ENCODE data around the gene TSKS. TPM values are rescaled to one million over a fixed set of nuclear protein-coding genes. Genes with fewer than 3 reads are reported as not detected.

TSKS gene
- total RNA-seq, 1 donor from 2014 or later, result not detected

DNA sequence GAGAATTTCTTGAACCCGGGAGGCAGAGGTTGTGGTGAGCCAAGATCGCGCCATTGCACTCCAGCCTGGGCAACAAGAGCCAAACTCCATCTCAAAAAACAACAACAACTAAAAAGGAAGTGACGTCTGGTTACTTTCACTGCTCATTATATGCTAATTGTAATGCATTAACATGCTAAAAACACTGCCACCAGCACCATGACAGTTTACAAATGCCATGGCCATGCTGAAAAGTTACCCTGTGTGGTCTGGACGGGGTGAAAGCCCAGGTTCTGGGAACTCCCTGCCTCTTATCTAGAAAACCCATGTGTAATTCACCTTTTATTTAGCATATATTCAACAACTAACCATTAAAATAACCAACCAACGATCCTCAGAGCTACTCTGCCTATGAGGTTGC, 44.1 kb downstream of the TSKS start:
- DNase-seq (ENCODE audit: low read depth), result no peak

DNA sequence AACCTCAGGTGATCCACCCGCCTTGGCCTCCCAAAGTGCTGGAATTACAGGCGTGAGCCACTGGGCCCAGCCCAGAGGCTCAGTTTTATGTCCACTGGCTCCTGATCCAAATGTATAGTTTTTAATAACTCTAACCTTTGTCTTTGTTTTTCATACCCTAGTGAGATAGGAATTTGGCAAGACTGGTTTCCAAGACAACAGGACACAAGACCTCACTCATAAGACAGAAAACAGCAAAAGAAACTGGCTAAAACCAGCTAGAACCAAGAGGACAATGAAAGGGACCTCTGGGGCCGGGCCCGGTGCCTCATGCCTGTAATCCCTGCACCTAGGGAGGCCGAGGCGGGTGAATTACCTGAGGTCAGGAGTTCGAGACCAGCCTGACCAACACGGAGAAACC, 44.6 kb downstream of the TSKS start:
- no peak for DNase-seq (ENCODE audit: low read depth)

DNA sequence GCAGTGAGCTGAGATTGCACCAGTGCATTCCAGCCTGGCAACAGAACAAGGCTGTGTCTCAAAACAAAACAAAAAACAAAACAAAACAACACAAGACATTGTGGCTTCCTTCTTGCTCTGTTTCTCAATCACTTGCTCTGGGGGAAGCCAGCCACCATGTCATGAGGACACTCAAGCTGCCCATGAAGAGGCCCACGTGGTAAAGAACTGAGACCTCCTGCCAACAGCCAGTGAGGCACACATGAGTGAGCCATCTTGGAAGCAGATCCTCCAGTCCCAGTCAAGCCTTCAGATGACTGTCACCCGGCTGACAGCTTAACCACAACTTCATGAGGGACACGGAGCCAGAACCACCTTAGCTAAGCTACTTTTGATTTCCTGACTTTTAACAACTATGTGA, 47.0 kb downstream of the TSKS start:
- DNase-seq (ENCODE audit: low read depth), result no peak

DNA sequence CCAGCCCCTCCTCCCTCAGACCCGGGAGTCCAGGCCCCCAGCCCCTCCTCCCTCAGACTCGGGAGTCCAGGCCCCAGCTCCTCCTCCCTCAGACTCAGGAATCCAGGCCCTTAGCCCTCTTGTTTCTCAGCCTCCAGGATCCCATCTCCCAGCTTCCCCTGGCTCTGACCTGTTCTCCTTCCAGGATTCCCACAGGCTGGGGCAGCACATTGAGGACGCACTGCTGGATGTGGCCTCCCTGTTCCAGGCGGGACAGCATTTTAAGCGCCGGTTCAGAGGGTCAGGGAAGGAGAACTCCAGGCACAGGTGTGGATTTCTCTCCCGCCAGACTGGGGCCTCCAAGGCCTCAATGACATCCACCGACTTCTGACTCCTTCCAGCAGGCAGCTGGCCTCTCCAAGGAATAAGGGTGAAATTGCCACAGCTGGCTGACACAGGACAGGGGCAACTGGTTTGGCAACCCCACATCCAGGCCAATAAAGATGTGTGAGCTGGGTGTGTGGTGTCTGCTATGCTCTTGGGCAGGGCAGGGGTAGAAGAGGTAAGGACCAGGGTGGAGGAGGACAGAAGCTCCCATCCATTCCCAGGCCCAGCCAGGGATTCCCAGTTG, 49.8 kb downstream of the TSKS start:
- DNase-seq (ENCODE audit: low read depth), result no peak

DNA sequence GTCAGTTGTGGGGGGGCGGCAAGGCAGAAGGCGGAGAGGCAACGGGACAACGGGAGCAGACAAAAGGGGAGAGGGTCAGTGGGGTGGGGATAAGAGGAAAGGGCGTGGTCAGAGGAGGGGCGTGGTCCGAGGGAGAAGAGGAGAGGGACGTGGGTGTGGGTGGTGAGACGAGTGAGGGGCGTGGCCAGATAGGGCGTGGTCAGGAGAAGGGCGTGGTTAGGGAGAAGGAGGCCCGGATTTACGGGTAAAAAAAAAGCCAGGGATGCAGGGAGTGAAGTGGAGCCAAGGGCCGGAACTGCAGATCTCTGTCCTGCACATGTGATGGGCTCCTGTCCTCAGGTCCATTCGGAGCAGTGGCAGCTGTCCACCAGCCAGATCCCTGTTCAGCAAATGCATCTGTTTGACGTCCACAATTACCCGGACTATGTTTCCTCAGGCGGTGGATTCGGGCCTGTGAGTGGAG, 50.7 kb downstream of the TSKS start:
- no peak for DNase-seq (ENCODE audit: low read depth)

DNA sequence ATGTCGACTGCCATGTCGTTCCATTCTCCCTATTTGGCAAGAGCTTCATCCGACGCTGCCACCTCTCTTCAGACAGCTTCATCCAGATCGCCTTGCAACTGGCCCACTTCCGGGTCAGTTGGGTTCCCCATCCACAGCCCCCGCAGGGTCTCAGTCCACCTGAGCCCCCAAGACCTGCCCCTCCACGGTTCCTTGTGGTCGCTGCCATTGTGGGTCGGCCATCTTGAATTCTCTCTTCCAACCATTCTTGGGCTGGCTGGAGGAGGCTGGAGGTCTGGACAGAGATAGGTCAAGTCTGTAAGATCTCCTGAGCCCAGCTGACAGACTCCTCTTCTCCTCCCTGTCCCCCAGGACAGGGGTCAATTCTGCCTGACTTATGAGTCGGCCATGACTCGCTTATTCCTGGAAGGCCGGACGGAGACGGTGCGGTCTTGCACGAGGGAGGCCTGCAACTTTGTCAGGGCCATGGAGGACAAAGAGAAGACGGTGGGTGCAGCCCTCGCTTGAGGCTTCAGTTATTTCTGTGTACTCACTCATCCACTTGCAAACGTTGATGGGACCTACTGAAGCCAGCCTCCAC, 52.6 kb downstream of the TSKS start:
- DNase-seq (ENCODE audit: low read depth), result no peak

DNA sequence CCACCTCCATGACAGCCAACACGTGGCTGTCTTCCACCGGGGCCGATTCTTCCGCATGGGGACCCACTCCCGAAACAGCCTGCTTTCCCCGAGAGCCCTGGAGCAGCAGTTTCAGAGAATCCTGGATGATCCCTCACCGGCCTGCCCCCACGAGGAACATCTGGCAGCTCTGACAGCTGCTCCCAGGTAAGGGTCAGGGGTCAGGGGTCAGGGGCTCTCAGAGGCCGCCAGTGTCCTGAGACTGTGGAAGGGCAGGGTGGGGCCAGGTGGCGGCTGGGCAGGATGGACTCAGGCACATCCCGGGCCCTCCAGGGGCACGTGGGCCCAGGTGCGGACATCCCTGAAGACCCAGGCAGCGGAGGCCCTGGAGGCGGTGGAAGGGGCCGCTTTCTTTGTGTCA, 57.2 kb downstream of the TSKS start:
- DNase-seq (ENCODE audit: low read depth), result no peak

DNA sequence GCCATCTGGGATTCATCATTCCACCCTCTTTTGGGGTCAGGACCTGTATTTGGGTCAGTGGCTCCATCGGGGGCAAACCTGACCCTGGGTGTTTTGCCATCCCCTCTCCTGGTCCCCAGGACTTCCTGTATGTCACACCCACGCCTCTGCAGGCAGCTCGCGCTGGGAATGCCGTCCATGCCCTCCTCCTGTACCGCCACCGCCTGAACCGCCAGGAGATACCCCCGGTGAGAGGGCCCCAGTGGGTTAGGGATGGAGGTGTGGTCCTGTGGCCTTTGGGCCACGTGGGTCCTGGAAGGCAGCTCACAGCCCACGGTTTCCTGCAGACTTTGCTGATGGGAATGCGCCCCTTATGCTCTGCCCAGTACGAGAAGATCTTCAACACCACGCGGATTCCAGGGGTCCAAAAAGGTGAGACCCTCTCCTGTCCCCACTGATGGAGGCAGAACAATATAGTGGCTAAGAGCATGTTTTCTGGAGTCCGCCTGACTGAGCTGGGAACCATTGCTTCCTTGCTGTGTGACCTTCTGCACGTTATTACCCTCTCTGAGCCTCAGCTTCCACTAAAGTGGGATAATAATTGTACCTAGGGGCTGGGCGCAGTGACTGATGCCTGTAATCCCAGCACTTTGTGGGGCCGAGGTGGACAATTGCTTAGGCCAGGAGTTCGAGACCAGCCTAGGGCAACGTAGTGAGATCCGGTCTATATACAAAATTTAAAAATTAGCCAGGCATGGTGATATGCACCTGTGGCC, 58.0 kb downstream of the TSKS start:
- no peak for DNase-seq (ENCODE audit: low read depth)

DNA sequence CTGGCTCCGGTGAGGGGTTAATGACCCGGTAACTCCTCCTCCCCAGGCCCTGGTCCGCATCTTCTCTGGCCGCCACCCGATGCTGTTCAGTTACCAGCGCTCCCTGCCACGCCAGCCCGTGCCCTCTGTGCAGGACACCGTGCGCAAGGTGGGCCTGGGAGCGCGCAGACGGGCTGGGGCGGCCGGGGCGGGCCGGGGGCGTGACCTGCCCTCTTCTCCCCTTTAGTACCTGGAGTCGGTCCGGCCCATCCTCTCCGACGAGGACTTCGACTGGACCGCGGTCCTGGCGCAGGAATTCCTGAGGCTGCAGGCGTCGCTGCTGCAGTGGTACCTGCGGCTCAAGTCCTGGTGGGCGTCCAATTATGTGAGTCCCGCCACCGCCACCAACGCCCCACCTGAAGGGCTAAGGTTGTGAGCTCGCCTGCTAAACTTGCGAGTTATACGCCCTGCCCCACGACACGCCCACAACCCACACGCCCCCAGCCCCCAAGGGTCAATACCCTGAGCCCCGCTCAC, 61.8 kb downstream of the TSKS start:
- DNase-seq (ENCODE audit: low read depth), result no peak

DNA sequence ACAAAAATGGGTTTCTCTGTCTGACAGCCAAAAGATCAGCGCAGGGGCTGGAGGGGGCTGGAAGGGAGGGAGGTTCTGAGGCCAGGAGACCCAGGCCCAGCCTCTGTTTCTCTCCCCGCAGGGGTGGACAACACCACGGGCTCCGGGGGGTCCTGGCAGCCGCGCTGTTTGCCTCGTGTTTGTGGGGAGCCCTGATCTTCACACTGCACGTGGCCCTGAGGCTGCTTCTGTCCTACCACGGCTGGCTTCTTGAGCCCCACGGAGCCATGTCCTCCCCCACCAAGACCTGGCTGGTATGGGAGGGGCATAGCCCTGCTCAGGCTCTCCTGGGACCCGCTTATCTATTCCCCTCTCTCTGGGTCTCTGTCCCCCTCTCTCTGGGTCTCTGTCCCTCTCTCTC, 62.5 kb downstream of the TSKS start:
- no peak for DNase-seq (ENCODE audit: low read depth)

DNA sequence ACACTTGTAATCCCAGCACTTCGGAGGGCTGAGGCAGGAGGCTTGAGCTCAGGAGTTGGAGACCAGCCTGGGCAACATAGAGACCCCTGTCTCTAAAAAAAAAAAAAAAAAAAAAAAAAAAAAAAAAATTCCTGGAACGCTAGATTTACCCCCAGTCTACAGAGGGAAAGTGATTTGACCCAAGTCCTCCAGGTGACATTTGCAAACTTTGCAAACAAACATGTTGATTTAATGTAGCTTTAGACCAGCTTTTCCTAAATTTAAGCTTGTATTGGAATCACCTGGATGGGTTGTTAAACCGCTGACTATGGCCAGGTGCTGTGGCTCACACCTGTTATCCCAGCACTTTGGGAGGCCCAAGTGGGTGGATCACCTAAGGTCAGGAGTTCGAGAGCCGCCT, 63.7 kb downstream of the TSKS start:
- no peak for DNase-seq (ENCODE audit: low read depth)

DNA sequence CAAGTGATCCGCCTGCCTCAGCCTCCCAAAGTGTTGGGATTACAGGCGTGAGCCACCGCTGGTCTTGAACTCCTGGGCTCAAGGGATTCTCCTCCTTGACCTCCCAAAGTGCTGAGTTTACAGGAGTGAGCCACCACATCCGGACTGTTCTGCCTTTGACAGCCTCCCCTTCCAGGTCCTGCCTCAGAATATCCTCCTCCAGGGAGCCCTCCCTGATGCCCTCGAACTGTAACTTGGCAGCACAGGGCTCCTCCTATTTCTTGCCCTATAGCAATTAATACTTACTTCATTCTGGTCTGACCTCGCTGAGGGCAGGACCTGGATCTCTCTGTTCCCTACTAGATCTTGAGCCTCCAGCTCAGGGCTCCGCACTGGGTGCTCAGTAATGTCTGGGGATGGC, 66.2 kb downstream of the TSKS start:
- DNase-seq (ENCODE audit: low read depth), result no peak

DNA sequence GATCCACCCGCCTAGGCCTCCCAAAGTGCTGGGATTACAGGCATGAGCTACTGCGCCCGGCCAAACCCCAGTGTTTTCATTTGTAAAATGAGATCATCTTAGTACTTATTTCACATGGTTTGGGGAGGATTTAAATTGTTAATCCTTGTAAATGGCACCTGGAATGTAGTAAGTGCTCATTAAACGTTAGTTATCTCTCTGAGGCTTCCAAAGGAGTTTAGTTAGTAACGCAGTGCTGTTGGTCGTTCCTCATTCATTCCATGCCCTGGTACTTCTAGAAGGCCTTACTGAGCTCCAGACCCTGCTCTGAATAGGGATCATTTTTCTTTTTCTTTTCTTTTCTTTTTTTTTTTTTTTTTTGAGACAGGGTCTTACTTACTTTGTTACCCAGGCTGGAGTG, 67.0 kb downstream of the TSKS start:
- DNase-seq (ENCODE audit: low read depth), result no peak

DNA sequence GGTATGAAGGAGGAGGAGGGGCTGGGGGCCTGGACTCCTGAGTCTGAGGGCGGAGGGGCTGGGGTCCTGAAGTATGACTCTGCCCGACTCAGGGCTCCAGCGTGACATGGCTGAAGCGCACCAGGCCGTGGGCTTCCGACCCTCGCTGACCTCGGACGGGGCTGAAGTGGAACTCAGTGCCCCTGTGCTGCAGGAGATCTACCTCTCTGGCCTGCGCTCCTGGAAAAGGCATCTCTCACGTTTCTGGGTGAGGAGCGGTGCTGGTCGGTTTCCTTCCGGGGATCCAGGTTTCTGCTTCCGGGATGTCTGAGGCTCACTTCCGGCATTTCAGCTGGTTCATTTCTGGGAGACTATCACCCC, 71.0 kb downstream of the TSKS start:
- no peak for DNase-seq (ENCODE audit: low read depth)

DNA sequence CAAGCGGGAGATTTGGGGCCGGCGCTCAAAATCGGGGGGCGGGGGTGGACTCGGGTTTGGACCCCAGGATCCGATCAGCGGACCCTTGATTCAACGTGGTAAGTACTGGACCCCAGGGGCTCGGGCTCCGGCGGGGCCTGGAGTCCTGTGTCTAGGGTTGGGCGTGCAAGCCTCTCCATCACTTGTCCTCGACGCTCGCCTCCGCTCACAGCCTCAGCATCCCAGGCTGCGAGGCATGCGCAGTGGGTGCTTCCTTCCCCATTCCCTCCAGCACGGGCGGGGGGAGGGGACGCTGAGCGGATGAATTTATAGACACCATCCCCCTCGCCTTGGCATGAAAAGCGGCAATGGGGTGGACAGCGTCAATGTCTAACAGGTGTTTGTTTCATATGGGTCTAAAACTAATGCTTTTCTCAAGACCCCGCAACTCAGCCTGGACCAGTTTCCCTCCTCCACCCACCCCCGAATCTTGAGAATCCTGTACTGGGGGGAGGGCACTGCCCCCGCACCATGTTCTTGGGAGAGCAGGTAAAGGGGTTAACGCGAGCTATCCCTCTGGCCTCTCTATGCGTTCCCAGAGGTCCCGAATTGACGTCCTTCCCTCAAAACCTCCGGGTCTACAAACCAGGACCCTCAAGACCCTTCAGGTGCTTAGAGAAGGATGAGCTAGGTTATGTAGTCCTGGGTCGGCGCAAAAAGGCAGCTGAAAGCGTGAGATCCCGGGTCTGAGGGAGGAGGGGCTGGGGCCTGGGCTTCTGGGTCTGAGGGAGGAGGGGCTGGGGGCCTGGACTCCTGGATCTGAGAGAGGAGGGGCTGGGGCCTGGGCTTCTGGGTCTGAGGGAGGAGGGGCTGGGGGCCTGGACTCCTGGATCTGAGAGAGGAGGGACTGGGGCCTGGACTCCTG, 71.6 kb downstream of the TSKS start:
- peak; percentile 33 for DNase-seq (ENCODE audit: low read depth)

DNA sequence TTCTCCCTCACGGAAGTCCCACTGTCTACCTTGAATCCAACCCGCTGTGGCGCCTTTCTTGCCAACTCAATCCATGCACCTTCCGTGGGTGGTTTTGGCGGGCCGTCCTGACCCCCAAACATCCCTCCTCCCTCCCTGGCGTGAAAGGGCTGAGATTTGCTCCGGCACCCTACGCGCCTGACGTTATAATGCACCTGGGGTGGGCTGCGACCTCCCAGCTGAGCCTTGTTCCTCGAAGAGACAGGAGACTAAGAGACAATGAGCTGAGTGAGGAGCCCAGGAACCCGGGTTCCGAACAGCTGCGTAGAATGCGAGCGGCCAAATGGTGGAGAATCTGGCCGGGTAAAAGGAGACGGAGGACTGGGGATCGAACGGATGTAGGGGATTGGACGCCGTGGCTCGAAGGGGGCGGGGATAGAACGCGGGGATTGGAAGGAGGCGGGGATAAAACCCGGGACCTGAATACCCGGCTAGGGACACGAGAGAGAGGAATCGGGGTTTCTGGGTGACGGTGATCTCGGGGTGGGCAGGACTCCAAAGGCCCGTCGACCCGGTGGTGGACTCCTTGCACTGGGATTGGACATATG, 72.4 kb downstream of the TSKS start, which contains the start of gene CPT1C:
Gene CPT1C (plus strand): TSS at position 461 of the 587 bp plus-strand sequence. CDS start 1,137 bp downstream, outside the sequence.
- peak; percentile 68 for DNase-seq (ENCODE audit: low read depth)

DNA sequence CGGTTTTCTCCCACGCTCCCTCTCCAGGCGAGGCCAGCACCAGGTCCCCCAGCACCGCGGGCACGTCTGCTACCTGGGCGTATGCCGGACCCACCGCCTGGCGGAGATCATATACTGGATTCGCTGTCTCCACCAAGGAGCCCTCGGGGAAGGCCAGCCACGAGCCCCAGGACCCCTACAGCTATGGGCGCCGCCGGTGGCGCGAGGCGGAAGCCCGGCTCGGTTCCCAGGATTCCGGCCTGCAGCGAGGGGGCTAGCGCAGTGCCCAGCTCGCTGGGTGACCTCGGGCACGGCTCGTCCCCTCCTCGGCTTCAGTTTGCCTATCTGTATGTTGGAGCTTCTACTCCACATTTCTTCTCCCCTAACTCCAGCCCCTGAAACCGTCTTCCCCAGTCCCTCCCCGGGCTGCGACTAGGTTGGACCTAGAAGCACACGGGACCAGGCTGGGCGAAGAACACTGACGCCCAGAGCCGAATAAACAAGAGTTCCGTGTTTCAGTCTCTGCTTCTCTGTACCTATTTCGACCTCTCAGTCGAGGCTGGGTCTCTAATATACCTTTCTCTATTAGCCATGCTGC, 72.9 kb downstream of the TSKS start:
- no peak for DNase-seq (ENCODE audit: low read depth)

Measured in myocyte (in vitro differentiated cells).